Nephron progenitor cell (in vitro differentiated cells): ENCODE data around the gene PANK2.
"Not testable (repeated sequence)": the region's sequence is repeated elsewhere in the genome, so short reads cannot be mapped to it uniquely, and the experiment has no call there.

Experiments
- DNase-seq: peaks from one replicate; pipeline ENCODE4 v3.0.0; 2021
- H3K27ac Mint-ChIP-seq: 2 replicates; pipeline ENCODE4 v1.8.0; 2021; ENCODE audit warnings: mild to moderate bottlenecking, moderate library complexity, mixed read lengths
- H3K27me3 Mint-ChIP-seq: 2 replicates; pipeline ENCODE4 v1.8.0; 2021; ENCODE audit warnings: mild to moderate bottlenecking, low read depth, mixed read lengths; ENCODE audit not compliant: poor library complexity
- H3K36me3 Mint-ChIP-seq: 2 replicates; pipeline ENCODE4 v1.8.0; 2021; ENCODE audit warnings: low read depth, mixed read lengths
- H3K4me1 Mint-ChIP-seq: 2 replicates; pipeline ENCODE4 v1.8.0; 2021; ENCODE audit warnings: mixed read lengths
- H3K4me3 Mint-ChIP-seq: 2 replicates; pipeline ENCODE4 v1.8.0; 2021; ENCODE audit warnings: mild to moderate bottlenecking, moderate library complexity, mixed read lengths
- H3K9me3 Mint-ChIP-seq: 2 replicates; pipeline ENCODE4 v1.8.0; 2021; ENCODE audit warnings: mild to moderate bottlenecking, moderate library complexity, mixed read lengths
- CTCF ChIP-seq: fragments of 200-600 bp; sonication (generic); IDR thresholded peaks from 2 replicates; pipeline ENCODE4 v1.5.0; 2021; ENCODE audit warnings: antibody characterized with exemption

PANK2 gene

DNA sequence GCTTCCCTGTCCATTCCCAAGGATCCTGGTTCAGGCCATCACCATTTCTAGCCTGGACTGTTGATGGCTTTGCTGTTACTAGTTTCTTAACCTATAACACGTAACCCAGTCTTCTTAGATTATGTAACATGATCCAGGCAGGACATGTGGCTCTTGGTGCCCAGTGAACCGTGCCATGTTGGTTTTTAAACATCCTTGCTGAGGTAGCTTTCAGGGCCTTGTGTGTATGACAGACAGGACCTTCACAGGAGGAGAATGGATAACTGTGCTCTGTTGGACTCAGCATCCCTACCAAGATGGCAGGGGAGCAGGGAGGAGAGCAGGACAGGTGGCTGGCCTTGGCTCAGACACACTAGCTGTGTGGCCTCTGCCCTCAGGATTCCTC, 46.8 kb downstream of the PANK2 start:
- Mint-ChIP-seq H3K4me3 (no peak overlapping the region), H3K4me1 (peaks cover 11% of the 10 kb centered on the region), H3K27ac (no peak overlapping the region), H3K36me3 (peaks cover 64% of the 10 kb centered on the region), H3K27me3 (no peaks in the 10 kb centered on the region), H3K9me3 (no peaks in the 10 kb centered on the region)
- DNase-seq = no peak
- TF ChIP-seq CTCF = no peak

GRCh38 chr20:3937618-3938017, 48.4 kb downstream of the PANK2 start:
- Mint-ChIP-seq H3K9me3 (no peaks in the 10 kb centered on the region), H3K4me1 (peaks cover 5% of the 10 kb centered on the region), H3K4me3 (no peak overlapping the region), H3K27me3 (no peaks in the 10 kb centered on the region), H3K27ac (no peak overlapping the region), H3K36me3 (peaks cover 73% of the 10 kb centered on the region)
- no peak for TF ChIP-seq CTCF
- DNase-seq = no peak

DNA sequence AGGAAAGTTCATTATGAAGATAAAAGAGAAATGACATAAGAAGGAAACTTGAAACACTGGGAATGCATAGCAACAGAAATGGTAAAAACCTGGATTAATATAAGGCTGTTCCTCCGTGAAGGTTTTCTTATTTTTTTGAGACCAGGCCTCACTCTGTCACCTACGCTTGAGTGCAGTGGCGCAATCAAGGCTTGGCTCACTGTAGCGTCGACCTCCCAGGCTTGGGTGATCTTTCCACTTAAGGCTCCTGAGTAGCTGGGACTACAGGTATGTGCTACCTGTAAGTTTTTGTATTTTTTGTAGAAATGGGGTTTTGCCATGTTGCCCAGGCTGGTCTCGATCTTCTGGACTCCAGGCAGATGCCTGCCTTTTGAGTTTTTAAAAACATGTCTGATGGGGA, 51.7 kb downstream of the PANK2 start:
- Mint-ChIP-seq H3K9me3 (no peaks in the 10 kb centered on the region), H3K27ac (no peak overlapping the region), H3K27me3 (no peaks in the 10 kb centered on the region)

GRCh38 chr20:3946666-3947065, 57.5 kb downstream of the PANK2 start:
- H3K27me3 Mint-ChIP-seq, H3K27ac Mint-ChIP-seq, H3K4me1 Mint-ChIP-seq, DNase-seq, H3K4me3 Mint-ChIP-seq, H3K9me3 Mint-ChIP-seq: not testable (repeated sequence)
- peaks cover 69% of the 10 kb centered on the region for H3K36me3 Mint-ChIP-seq

More for the DNA sequence above, 51.7 kb downstream of the PANK2 start:
- TF ChIP-seq CTCF = no peak
- Mint-ChIP-seq H3K4me1 (peaks cover 3% of the 10 kb centered on the region), H3K4me3 (no peak overlapping the region), H3K36me3 (peaks cover 70% of the 10 kb centered on the region)
- no peak for DNase-seq

DNA sequence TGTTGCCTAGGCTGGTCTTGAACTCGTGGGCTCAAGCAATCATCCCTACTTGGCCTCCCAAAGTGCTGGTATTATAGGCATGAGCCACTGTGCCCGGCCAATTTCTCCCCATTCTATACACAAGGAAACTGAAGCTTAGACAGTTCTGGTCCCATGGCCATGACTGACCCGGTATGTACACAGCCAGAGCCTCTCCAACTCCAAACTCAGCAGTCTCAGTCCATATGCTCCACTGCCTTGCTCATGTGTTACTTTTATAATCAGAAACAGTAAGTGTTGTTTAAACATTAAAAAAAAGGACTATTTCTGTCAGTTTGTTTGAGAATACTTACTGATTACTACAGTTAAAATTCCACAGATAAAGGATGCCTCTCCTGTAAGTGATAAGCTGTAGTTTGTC, 75.5 kb downstream of the PANK2 start:
- Mint-ChIP-seq H3K36me3 (peaks cover 56% of the 10 kb centered on the region), H3K4me3 (no peak overlapping the region), H3K9me3 (peaks cover 13% of the 10 kb centered on the region), H3K4me1 (no peaks in the 10 kb centered on the region), H3K27ac (no peak overlapping the region), H3K27me3 (peaks cover 5% of the 10 kb centered on the region)
- TF ChIP-seq CTCF = no peak
- no peak for DNase-seq

GRCh38 chr20:3966571-3966970, 77.4 kb downstream of the PANK2 start:
- H3K27me3 Mint-ChIP-seq = peaks cover 5% of the 10 kb centered on the region
- DNase-seq = no peak
- H3K36me3 Mint-ChIP-seq = peaks cover 62% of the 10 kb centered on the region
- H3K27ac Mint-ChIP-seq = peak overlapping the region; percentile 80
- H3K4me3 Mint-ChIP-seq = no peak overlapping the region
- TF ChIP-seq CTCF = no peak
- H3K9me3 Mint-ChIP-seq = peaks cover 30% of the 10 kb centered on the region
- H3K4me1 Mint-ChIP-seq = peaks cover 6% of the 10 kb centered on the region
